MV-4-11 (cell line): ENCODE results near the gene ERCC2.
"Not testable (repeated sequence)": the region's sequence is repeated elsewhere in the genome, so short reads cannot be mapped to it uniquely, and the experiment has no call there.

Experiments used
- DNase-seq: peaks from one replicate; lab custom pipeline; 2025; lab: John Stamatoyannopoulos, UW

ERCC2 gene

GRCh38 chr19:45354241-45354842, 16.0 kb downstream of the ERCC2 start:
- DNase-seq, result no peak

DNA sequence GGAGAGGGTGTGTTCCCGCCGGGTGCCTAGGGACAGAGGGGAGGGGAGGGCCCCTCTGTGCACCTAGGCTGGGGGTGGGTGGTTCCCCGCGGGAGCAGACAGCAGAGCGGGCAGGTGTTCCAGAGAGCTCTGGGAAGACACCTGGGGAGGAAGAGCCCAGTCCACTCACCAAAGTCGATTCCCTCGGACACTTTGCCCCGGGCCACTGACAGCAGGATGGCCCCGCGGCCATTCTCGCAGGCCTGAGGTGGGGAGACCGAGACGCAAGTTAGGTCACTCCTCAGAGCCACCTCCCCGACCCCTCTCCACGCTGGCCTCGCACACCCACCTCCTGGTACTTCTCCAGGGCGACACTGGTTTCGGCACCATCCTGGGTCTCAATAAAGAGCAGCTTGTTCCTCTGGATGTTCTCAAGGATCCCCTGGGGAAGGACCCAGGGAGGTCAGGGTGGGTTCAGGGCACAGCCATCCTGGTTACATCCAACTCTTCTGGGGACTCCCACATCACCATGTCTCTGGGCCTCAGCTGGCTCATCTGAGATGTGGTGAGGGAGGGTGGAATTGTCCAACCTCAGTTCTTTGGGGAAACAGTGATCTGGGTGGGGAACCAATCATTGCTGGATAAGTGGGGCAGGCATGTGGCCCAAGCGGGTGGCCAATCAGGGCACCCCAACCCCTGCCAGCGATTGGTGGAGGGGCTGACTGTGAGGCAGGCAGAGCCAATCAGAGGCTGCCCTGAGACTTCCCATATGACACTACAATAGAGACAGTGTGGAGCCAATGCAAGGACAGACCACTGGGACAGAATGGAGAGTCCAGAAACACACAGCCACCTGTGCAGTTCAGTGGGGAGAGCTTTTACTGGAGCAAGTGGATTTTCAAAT, 17.2 kb downstream of the ERCC2 start:
- DNase-seq, result no peak

DNA sequence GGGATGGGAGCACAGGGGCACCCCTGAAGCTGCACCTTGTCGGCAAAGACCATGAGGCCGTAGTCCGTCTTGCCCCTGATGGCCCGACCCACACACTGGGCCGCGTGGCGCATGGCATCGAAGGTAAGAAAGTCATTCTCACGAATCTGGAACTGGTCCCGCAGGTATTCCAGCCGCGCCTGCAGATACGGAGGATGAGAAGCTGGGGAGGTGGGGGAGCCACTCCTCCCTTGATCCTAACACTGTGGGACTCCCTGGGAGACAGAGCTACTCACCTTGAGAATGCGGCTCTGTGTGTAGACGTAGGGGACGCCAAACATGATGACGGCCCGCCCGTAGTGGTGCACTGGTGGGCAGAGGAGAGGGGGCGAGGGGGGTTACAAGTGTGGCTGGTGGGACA, 17.9 kb downstream of the ERCC2 start:
- no peak for DNase-seq

DNA sequence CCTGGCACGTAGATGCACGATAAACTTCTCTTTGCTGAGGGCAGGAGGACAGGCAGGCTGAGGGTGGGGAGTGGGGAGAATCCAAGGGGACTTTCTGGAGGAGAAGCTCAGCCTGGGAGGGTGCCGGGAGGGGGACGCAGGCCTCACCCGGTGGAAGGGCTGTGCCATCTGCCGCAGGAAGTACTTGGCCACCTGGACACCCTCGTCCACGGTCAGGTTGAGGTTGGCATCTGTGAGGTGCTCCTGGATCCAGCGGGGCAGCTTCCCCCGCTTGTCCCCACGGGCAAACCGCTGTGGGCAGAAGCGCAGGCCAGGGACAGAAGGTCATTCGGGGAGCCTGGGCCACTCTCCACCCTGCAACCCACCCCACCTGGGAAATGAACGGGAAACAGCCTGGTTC, 18.3 kb downstream of the ERCC2 start:
- DNase-seq, result no peak

- no peak for DNase-seq
These were observed 18.9 kb downstream of the ERCC2 start for GRCh38 chr19:45351401-45351952.

DNA sequence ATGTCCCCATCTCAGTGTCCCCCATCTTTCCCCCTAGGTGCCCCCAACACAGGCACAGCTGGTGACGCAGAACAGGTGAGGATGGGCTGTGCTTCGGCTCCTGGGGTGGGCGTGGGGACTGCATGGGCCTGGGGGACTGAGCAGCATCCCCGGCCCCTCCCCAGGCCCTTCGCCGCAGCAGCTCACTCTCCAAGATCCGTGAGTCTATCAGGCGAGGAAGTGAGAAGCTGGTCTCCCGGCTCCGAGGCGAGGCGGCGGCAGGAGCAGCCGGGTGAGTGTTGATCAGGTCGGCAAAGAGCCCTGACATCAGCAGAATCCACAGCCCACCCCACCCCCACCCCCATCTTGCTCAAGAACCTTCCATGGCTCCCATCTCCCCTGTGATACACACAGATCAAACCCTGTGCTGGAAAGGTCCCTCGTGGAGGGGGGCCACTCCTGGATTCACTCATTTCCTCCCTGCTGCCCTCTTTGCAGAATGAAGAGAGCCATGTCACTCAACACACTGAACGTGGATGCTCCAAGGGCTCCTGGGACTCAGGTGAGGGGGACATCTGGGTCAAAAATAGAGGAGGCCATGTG, 19.8 kb downstream of the ERCC2 start:
- DNase-seq, result no peak

DNA sequence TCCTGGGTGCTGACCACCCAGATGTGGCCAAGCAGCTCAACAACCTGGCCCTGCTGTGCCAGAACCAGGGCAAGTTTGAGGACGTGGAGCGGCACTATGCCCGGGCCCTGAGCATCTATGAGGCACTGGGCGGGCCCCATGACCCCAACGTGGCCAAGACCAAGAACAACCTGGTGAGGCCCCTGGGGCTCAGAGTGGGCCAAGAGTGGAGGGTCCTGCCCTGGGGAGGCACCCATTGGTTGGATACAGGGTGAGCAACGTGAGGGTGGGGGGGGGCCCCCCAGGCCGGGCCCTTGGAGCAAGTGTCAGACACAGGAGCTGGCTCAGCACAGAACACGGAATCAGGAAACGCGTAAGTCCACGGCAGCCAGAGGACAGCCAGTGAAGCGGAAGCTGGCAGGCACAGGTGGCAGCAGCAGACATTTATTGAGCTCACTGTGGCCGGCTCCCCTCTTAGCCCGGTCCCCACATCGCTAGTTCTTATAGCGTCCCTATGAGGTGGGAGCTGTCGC, 20.9 kb downstream of the ERCC2 start:
- DNase-seq, result no peak

GRCh38 chr19:45349126-45349415, 21.3 kb downstream of the ERCC2 start:
- no peak for DNase-seq

- no peak for DNase-seq
These were observed 21.8 kb downstream of the ERCC2 start for GRCh38 chr19:45348367-45349125.

GRCh38 chr19:45347570-45348366, 22.6 kb downstream of the ERCC2 start:
- DNase-seq, result no peak

GRCh38 chr19:45346449-45346848, 23.9 kb downstream of the ERCC2 start:
- no peak for DNase-seq

DNA sequence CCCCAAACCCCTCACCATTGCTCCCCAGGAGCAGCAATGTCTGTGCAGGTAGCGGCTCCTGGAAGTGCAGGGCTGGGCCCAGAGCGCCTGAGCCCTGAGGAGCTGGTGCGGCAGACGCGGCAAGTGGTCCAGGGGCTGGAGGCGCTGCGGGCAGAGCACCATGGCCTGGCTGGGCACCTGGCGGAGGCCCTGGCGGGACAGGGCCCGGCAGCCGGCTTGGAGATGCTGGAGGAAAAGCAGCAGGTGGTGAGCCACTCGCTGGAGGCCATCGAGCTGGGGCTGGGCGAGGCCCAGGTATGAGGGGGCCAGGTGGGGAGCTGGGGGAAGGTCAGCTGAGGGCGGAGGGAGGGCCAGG, 24.9 kb downstream of the ERCC2 start:
- no peak for DNase-seq

DNA sequence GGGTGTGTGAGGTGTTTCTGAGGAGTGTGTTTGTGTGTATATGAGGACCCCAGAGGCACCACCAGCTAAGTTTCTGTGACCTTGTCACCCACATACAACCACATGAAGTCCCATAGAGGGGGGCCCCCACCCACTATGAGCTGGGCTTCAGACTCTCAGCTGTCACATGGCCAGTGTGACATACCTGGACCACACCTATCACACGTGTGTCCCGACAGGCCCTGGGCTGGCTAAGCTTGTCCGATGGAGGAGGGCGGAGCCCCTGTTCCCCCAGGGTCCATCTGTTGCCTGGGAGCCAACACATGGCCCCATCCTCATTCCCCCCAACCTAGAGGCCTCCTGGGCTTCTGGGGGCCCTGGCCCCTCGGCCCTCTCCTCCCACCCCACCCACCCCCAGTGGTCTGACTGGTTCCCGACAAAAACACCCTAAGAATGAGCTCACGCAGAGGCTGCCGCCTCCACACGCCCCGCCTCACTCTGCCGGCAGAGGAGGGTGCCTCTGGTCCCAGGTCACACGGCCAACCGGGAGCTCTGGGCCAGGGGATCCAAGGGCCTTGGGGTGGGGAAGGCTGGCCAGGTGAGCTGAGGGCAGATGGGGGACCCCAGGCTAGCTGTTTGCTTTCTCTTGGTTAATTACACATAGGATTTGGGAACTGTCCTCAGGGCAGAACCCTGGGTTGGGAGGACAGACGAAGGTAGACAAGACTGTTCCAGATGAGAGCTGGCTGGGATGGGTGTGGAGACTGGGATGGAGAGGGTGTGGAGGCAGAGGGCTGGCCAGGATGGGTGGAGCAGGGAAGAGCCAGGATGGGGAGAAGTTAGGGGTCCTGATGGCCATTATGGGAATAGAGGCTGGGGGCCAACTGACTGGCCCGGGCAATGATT, 25.5 kb downstream of the ERCC2 start:
- no peak for DNase-seq

DNA sequence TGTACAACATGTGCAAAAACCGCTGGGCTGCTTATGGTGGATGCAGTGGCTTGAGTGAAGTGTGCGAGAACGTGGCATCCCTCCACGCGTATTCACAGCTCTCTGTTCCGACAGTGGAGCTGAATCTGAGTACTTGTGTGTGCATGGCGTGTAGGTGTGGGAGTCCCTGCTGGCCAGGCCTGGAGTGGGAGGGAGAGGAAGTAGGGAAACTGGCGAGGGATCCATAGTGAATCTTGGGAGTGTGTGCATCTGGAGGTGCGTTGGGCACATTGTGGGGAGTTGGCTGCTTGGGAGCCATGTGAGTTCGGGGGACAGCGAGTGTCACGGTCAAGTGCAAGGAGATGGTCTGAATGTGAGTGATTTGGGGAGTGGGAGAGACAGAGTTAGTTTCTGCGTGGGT, 27.5 kb downstream of the ERCC2 start:
- DNase-seq, result no peak

DNA sequence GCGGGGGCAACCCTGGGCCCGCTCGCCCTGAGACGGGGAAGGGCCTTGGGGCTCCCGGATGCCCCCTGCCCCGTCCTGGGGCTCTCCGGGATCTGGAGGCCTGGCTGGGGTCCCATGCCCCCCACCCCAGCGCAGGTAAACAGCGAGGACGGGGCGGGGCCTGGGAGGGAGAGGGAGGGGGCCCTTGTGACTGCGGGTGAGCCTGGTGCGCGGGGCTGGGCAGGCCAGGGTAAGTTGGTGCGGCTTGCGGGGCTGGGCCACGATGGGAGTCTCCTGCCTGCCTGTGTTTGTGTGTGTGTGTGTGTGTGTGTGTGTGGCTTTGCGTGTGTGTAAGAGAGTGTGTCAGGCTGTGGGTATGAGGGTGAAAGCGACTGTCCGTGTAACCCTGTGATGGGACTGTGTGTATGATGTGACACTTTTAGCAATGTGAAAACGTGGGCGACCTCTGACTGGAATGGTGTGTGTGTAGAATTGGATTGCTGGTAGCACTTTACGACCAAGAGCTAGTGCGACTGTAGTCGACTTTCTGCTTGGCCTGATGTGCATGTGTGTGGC, 29.4 kb downstream of the ERCC2 start:
- DNase-seq, result no peak

DNA sequence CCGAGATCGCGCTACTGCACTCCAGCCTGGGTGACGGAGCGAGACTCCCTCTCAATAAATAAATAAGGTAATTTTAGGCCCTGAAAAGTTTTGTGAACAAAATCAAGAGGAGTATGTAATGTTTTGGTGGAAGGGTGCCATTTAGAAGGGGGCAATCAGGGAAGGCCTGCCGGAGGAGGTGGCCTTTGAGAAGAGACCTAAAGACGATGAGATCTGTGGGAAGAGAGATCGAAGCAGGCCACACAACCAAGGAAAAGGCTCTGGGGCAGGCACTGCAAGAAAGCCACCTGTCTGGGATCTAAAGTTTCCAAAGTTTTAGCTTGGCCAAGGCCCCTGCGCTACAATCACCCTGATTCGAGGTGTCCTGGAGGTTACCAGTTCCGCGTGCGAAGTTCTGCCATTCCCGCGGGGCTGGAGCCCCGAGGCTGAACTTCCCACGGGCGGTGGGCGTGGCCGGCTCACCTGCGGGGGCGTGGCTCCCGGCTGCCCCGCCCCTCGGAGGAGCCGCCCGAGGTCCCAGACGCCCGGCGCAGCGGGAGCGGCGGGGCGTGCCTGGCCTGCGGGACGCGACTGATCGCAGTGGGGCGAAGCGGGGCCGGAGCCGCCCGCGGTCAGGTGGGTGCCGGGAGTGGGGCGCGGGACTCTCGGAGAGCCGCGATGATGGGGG, 30.0 kb downstream of the ERCC2 start, which contains the start of gene KLC3:
TSS of gene KLC3 (plus strand) at position 519 of the 667 bp plus-strand sequence. CDS start 4,792 bp downstream, outside the sequence.
- no peak for DNase-seq

DNA sequence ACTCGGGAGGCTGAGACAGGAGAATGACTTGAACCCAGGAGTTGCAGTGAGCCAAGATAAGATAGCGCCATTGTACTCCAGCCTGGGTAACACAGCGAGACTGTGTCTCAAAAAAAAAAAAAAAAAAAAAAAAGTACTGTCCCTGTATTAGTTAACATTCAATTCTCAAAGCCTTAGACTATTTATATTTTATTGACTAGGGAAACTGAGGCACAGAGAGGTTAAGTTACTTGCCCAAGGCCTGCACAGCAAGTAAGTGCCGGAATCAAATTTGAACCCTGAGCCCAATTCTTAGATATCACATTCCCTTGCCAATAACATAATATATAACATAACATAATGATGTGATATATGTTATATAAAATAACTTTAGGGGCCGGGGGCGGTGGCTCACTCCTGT, 30.7 kb downstream of the ERCC2 start:
- no peak for DNase-seq

DNA sequence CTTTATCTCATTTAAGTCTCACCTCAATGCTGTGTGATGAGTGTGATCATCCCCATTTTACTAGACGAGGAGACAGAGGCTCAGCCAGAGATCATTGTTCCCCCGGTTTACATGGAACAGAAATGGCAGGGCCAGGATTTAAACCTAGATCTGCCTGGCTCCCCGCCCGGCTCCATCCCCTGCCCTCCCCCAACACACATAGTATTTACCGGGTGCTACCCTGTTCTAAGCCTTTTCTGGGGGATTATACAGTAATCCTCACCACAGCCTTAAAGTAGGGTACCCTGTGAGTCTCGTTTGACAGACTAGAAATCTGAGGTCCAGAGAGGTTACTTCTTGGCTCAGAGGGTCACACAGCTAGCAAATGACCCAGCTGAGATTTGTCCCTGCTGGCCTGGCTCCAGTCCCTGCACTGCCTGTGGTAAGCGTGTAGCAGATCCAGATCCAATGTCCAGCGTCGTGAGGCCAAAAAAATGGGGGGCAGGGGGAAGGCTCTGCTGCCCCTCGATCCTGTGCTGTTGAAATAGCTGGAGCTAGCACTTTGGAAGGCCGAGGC, 33.6 kb downstream of the ERCC2 start:
- DNase-seq, result no peak

GRCh38 chr19:45334881-45335280, 35.5 kb downstream of the ERCC2 start:
- not testable (repeated sequence) for DNase-seq
